Esophagus squamous epithelium (tissue), 5 donors: ENCODE measurements around the gene SULT1C2. TPM values are rescaled to one million over a fixed set of nuclear protein-coding genes. Genes with fewer than 3 reads are reported as not detected.

Experiments
- DNase-seq: peaks from one replicate; lab custom pipeline; 2025; lab: John Stamatoyannopoulos, UW
- H3K27ac ChIP-seq, 4 donors: fragments of 200-600 bp; sonication (generic); one replicate each; pipeline ENCODE4 v1.5.1; 2016 to 2019; ENCODE audit warnings: mild to moderate bottlenecking in 1 of 4
- H3K27me3 ChIP-seq, 4 donors: fragments of 200-600 bp; sonication (generic); 1 replicate in 3 of 4; 2 replicates in 1 of 4; pipeline versions ENCODE4 v1.5.1 to v1.6.0; 2017 to 2021; ENCODE audit warnings: antibody characterized with exemption in 1 of 4
- H3K36me3 ChIP-seq, 3 donors: fragments of 200-600 bp; sonication (generic); one replicate each; pipeline ENCODE4 v1.5.1; 2016 to 2019
- H3K4me1 ChIP-seq, 3 donors: fragments of 200-600 bp; sonication (generic); one replicate each; pipeline ENCODE4 v1.5.1; 2017 to 2019
- H3K4me3 ChIP-seq, 4 donors: fragments of 200-600 bp; sonication (generic); 1 replicate in 3 of 4; 2 replicates in 1 of 4; pipeline ENCODE4 v1.5.1; 2016 to 2019; ENCODE audit warnings: mild to moderate bottlenecking in 2 of 4, moderate library complexity in 1 of 4
- H3K9me3 ChIP-seq, 3 donors: fragments of 200-600 bp; sonication (generic); one replicate each; pipeline ENCODE4 v1.5.1; 2016 to 2019
- CTCF ChIP-seq, 6 experiments: fragments of 450-650 bp in 4 of 6; fragments of 200-600 bp in 2 of 6; sonication (generic) in 2 of 6; IDR thresholded peaks; one replicate each; pipeline ENCODE4 v1.5.1; 2016 to 2019; ENCODE audit warnings: antibody characterized with exemption in 6 of 6, mild to moderate bottlenecking in 4 of 6, moderate library complexity in 4 of 6
- POLR2A ChIP-seq, 4 donors: fragments of 450-650 bp; IDR thresholded peaks; one replicate each; pipeline ENCODE4 v1.6.1; 2017; ENCODE audit warnings: antibody characterized with exemption in 4 of 4, mild to moderate bottlenecking in 4 of 4, moderate library complexity in 3 of 4
- WGBS, 2 donors: methylation state at CpG; one replicate each; pipeline ENCODE4 v1.1.5; 2018; 5-methylcytosine and 5-hydroxymethylcytosine counted together
- intact Hi-C: fragments of 100-400 bp; cut with DNase I; formaldehyde crosslinking; loops from one replicate; pipeline ENCODE4 v1.15.0; 2022
- total RNA-seq, 4 donors: library from RNA; depleted of rRNA; stranded (reverse); fragments of >200 nt; gene quantifications; one replicate each; pipeline ENCODE4 v1.1.0, GENCODE V29; 2016
- donor health status: DM: yes; HTN: yes; CAD: no.

Gene SULT1C2
- total RNA-seq, 4 donors from 2014 or later = 0.57 TPM; not detected in 3

GRCh38 chr2:108316033-108316432, 27.3 kb downstream of the SULT1C2 start:
- Histone ChIP-seq H3K4me1 (no peaks in the 10 kb centered on the region), H3K4me3 (no peak overlapping the region), H3K27me3 (no peaks in the 10 kb centered on the region), H3K36me3 (no peaks in the 10 kb centered on the region), H3K27ac (no peak overlapping the region), H3K9me3 (no peaks in the 10 kb centered on the region)
- intact Hi-C loops = no loop called here
- TF ChIP-seq POLR2A (IDR thresholded peaks at IDR 0.05) (no peak), CTCF (IDR thresholded peaks at IDR 0.05) (no peak)
- WGBS, 2 donors = 61 to 63% methylated on average over 6 of the region's 6 CpGs
- DNase-seq = no peak

GRCh38 chr2:108316461-108317258, 28.0 kb downstream of the SULT1C2 start:
- no peak overlapping the region for H3K4me3 ChIP-seq
- H3K36me3 ChIP-seq = no peaks in the 10 kb centered on the region
- intact Hi-C loops = no loop called here
- 71 to 72% methylated on average over 13 of the region's 13 CpGs for WGBS, 2 donors
- H3K9me3 ChIP-seq = no peaks in the 10 kb centered on the region
- no peak overlapping the region for H3K27ac ChIP-seq
- TF ChIP-seq CTCF (IDR thresholded peaks at IDR 0.05) (no peak), POLR2A (IDR thresholded peaks at IDR 0.05) (no peak)
- no peak for DNase-seq
- H3K4me1 ChIP-seq = no peaks in the 10 kb centered on the region
- no peaks in the 10 kb centered on the region for H3K27me3 ChIP-seq

- TF ChIP-seq POLR2A (IDR thresholded peaks at IDR 0.05) (no peak), CTCF (IDR thresholded peaks at IDR 0.05) (no peak)
- WGBS, 2 donors = 67 to 88% methylated on average over 4 to 5 of the region's 6 CpGs
- intact Hi-C loops = no loop called here
Observed at GRCh38 chr2:108320326-108320922, 31.7 kb downstream of the SULT1C2 start.

GRCh38 chr2:108323619-108324018, 34.9 kb downstream of the SULT1C2 start:
- TF ChIP-seq POLR2A (IDR thresholded peaks at IDR 0.05) (no peak), CTCF (IDR thresholded peaks at IDR 0.05) (no peak)
- Histone ChIP-seq H3K9me3 (no peaks in the 10 kb centered on the region), H3K4me1 (no peaks in the 10 kb centered on the region), H3K27ac (no peak overlapping the region), H3K27me3 (no peaks in the 10 kb centered on the region), H3K4me3 (no peak overlapping the region), H3K36me3 (no peaks in the 10 kb centered on the region)
- DNase-seq = no peak
- 74 to 83% methylated on average over 5 of the region's 5 CpGs for WGBS, 2 donors
- intact Hi-C loops = no loop called here

More at GRCh38 chr2:108320326-108320922, 31.7 kb downstream of the SULT1C2 start:
- Histone ChIP-seq H3K9me3 (no peaks in the 10 kb centered on the region), H3K27ac (no peak overlapping the region), H3K4me3 (no peak overlapping the region), H3K36me3 (no peaks in the 10 kb centered on the region), H3K4me1 (no peaks in the 10 kb centered on the region), H3K27me3 (no peaks in the 10 kb centered on the region)
- DNase-seq = no peak

GRCh38 chr2:108324531-108325255, 36.0 kb downstream of the SULT1C2 start:
- Histone ChIP-seq H3K9me3 (no peaks in the 10 kb centered on the region), H3K4me1 (no peaks in the 10 kb centered on the region), H3K4me3 (no peak overlapping the region), H3K27me3 (no peaks in the 10 kb centered on the region), H3K27ac (no peak overlapping the region), H3K36me3 (no peaks in the 10 kb centered on the region)
- TF ChIP-seq POLR2A (IDR thresholded peaks at IDR 0.05) (no peak), CTCF (IDR thresholded peaks at IDR 0.05) (no peak)
- intact Hi-C loops = no loop called here
- DNase-seq = no peak
- 61 to 70% methylated on average over 2 of the region's 2 CpGs for WGBS, 2 donors
